HG02759 (cell line): ENCODE data around the gene ZFAND3.
"Not testable (repeated sequence)": the region's sequence is repeated elsewhere in the genome, so short reads cannot be mapped to it uniquely, and the experiment has no call there.

ENCODE experiments used
- ATAC-seq: cut with Tn5 transposase; IDR thresholded peaks from one replicate; pipeline ENCODE4 v1.9.1; 2021; ENCODE audit warnings: mild to moderate bottlenecking, moderate library complexity; ENCODE audit not compliant: unreplicated experiment

Gene ZFAND3

GRCh38 chr6:38113825-38114576 is 294.5 kb downstream of the ZFAND3 start:
- no peak for ATAC-seq

- no peak for ATAC-seq
These were observed 295.6 kb downstream of the ZFAND3 start for GRCh38 chr6:38114976-38115625.

GRCh38 chr6:38115626-38116008 is 296.1 kb downstream of the ZFAND3 start:
- ATAC-seq = no peak

GRCh38 chr6:38116248-38116647 is 296.7 kb downstream of the ZFAND3 start:
- no peak for ATAC-seq

- no peak for ATAC-seq
These were observed 297.8 kb downstream of the ZFAND3 start for GRCh38 chr6:38117281-38117680.

- ATAC-seq = no peak
These were observed 299.4 kb downstream of the ZFAND3 start for GRCh38 chr6:38118791-38119365.

- no peak for ATAC-seq
These were observed 300.0 kb downstream of the ZFAND3 start for GRCh38 chr6:38119516-38119915.

- ATAC-seq = not testable (repeated sequence)
These were observed 304.8 kb downstream of the ZFAND3 start for GRCh38 chr6:38124224-38124926.

GRCh38 chr6:38127284-38127683 is 307.8 kb downstream of the ZFAND3 start:
- no peak for ATAC-seq

GRCh38 chr6:38131527-38131965 is 312.0 kb downstream of the ZFAND3 start:
- no peak for ATAC-seq

- no peak for ATAC-seq
These were observed 314.6 kb downstream of the ZFAND3 start for GRCh38 chr6:38133932-38134703.

- no peak for ATAC-seq
These were observed 315.2 kb downstream of the ZFAND3 start for GRCh38 chr6:38134704-38135088.

- no peak for ATAC-seq
These were observed 317.0 kb downstream of the ZFAND3 start for GRCh38 chr6:38136547-38136946.

GRCh38 chr6:38137608-38138265 is 318.2 kb downstream of the ZFAND3 start:
- ATAC-seq = no peak

- no peak for ATAC-seq
These were observed 318.8 kb downstream of the ZFAND3 start for GRCh38 chr6:38138374-38138773.

GRCh38 chr6:38141085-38141484 is 321.6 kb downstream of the ZFAND3 start:
- no peak for ATAC-seq

- no peak for ATAC-seq
These were observed 322.2 kb downstream of the ZFAND3 start for GRCh38 chr6:38141716-38142115.

- no peak for ATAC-seq
These were observed 322.8 kb downstream of the ZFAND3 start for GRCh38 chr6:38142178-38142902.
